Measurements from ENCODE around the gene MME. TPM values are rescaled to one million over a fixed set of nuclear protein-coding genes. Genes with fewer than 3 reads are reported as not detected.

The MME gene
- total RNA-seq, 1 donor from 2014 or later, result 54.3 TPM

DNA sequence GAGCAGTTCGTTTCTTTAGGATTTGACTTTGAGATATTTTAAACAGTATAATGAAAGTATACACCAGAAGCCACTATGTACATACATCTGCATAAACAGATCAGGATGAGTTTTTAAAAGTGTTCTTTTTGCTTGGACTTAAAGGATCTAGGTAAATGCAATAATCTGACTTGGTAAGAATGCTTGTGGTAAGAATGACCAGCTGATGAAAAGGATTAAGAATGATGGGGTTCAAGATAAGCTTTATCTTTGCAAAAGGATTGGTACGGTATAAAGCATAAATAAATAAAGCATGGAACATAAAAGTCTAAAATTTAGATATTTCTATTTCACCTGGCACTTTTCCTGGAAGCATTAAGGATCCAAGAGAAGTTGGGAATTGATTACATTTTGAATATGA is 9.8 kb upstream of the MME start:
- H3K4me2 ChIP-seq (ENCODE audit: low read length), result peak overlapping the region; percentile 74
- no peaks in the 10 kb centered on the region for H3K36me3 Mint-ChIP-seq (ENCODE audit: low read depth, unreplicated experiment)
- H3K79me2 ChIP-seq (ENCODE audit: insufficient read depth, low read length), result no peaks in the 10 kb centered on the region
- no peak overlapping the region for H3K4me3 Mint-ChIP-seq (ENCODE audit: unreplicated experiment)
- H3K9ac ChIP-seq (ENCODE audit: low read length), result peak overlapping the region; percentile 69
- peaks cover 49% of the 10 kb centered on the region for H3K4me1 Mint-ChIP-seq (ENCODE audit: low read depth, unreplicated experiment)
- H3K4me3 ChIP-seq (ENCODE audit: insufficient read depth, low read depth, low read length), result no peak overlapping the region
- no peak overlapping the region for H2AFZ ChIP-seq (ENCODE audit: low read depth, low read length)
- H4K20me1 ChIP-seq (ENCODE audit: insufficient read depth, low read length), result no peaks in the 10 kb centered on the region
- H3K9me3 Mint-ChIP-seq (ENCODE audit: unreplicated experiment), result peaks cover 1% of the 10 kb centered on the region
- H3K27ac ChIP-seq (ENCODE audit: low read depth, low read length), result peak overlapping the region; percentile 93
- peak overlapping the region; percentile 96 for H3K27ac Mint-ChIP-seq (ENCODE audit: unreplicated experiment)
- H3K27me3 Mint-ChIP-seq (ENCODE audit: low read depth, unreplicated experiment), result no peaks in the 10 kb centered on the region
- H3K4me1 ChIP-seq (ENCODE audit: insufficient read depth, low read length), result peaks cover 22% of the 10 kb centered on the region
- DNase-seq (ENCODE audit: low read depth) (peak; percentile 9), FAIRE-seq (no peak)
- H3K9me3 ChIP-seq (ENCODE audit: insufficient read depth, low read depth, low read length), result no peaks in the 10 kb centered on the region
- no peaks in the 10 kb centered on the region for H3K36me3 ChIP-seq (ENCODE audit: insufficient read depth, low read length)
- no peak for TF ChIP-seq EZH2 (IDR thresholded peaks at IDR 0.05; ENCODE audit: insufficient read depth, low read length)
- TF ChIP-seq, protein P1, sequence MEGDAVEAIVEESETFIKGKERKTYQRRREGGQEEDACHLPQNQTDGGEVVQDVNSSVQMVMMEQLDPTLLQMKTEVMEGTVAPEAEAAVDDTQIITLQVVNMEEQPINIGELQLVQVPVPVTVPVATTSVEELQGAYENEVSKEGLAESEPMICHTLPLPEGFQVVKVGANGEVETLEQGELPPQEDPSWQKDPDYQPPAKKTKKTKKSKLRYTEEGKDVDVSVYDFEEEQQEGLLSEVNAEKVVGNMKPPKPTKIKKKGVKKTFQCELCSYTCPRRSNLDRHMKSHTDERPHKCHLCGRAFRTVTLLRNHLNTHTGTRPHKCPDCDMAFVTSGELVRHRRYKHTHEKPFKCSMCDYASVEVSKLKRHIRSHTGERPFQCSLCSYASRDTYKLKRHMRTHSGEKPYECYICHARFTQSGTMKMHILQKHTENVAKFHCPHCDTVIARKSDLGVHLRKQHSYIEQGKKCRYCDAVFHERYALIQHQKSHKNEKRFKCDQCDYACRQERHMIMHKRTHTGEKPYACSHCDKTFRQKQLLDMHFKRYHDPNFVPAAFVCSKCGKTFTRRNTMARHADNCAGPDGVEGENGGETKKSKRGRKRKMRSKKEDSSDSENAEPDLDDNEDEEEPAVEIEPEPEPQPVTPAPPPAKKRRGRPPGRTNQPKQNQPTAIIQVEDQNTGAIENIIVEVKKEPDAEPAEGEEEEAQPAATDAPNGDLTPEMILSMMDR (IDR thresholded peaks at IDR 0.05; ENCODE audit: insufficient read depth, low read depth, low read length), result no peak
- H3K27me3 ChIP-seq (ENCODE audit: insufficient read depth, low read length), result no peaks in the 10 kb centered on the region

DNA sequence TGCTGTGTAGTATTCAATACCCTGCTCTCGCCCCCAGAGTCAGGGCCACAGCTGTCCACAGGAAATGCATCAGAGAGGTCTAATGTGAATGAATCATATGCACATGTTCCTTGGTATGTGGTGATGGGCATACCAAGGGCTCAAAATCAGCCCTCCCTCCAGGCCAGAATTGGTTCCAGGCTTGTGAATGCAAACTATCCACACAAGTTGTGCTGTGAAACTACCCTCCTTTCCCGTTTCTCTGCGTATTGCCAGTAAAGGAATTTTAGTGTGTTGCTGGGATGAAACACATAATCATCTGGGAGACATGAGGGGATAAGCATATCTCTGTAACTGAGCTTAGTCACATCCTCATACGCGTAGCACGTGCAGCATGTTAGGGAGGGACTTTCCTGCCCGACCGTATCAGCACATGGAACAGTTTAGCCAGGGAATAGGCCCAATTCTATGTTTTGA is 9.2 kb upstream of the MME start:
- Histone ChIP-seq H3K9me3 (ENCODE audit: insufficient read depth, low read depth, low read length) (no peaks in the 10 kb centered on the region), H4K20me1 (ENCODE audit: insufficient read depth, low read length) (no peaks in the 10 kb centered on the region), H3K9ac (ENCODE audit: low read length) (peak overlapping the region; percentile 69), H3K36me3 (ENCODE audit: insufficient read depth, low read length) (no peaks in the 10 kb centered on the region), H3K4me2 (ENCODE audit: low read length) (peak overlapping the region; percentile 74), H3K4me3 (ENCODE audit: insufficient read depth, low read depth, low read length) (no peak overlapping the region), H2AFZ (ENCODE audit: low read depth, low read length) (peak overlapping the region; percentile 72), H3K4me1 (ENCODE audit: insufficient read depth, low read length) (peaks cover 17% of the 10 kb centered on the region), H3K27me3 (ENCODE audit: insufficient read depth, low read length) (no peaks in the 10 kb centered on the region), H3K79me2 (ENCODE audit: insufficient read depth, low read length) (no peaks in the 10 kb centered on the region), H3K27ac (ENCODE audit: low read depth, low read length) (peak overlapping the region; percentile 93)
- peak; percentile 95 for FAIRE-seq
- no peak for TF ChIP-seq EZH2 (IDR thresholded peaks at IDR 0.05; ENCODE audit: insufficient read depth, low read length)
- TF ChIP-seq, protein P1 (IDR thresholded peaks at IDR 0.05; ENCODE audit: insufficient read depth, low read depth, low read length), result no peak
- H3K4me3 Mint-ChIP-seq (ENCODE audit: unreplicated experiment), result no peak overlapping the region
- peaks cover 1% of the 10 kb centered on the region for H3K9me3 Mint-ChIP-seq (ENCODE audit: unreplicated experiment)
- H3K27ac Mint-ChIP-seq (ENCODE audit: unreplicated experiment), result peak overlapping the region; percentile 96
- H3K27me3 Mint-ChIP-seq (ENCODE audit: low read depth, unreplicated experiment), result no peaks in the 10 kb centered on the region
- peaks cover 44% of the 10 kb centered on the region for H3K4me1 Mint-ChIP-seq (ENCODE audit: low read depth, unreplicated experiment)
- H3K36me3 Mint-ChIP-seq (ENCODE audit: low read depth, unreplicated experiment), result no peaks in the 10 kb centered on the region
- DNase-seq (ENCODE audit: low read depth), result peak; percentile 94

DNA sequence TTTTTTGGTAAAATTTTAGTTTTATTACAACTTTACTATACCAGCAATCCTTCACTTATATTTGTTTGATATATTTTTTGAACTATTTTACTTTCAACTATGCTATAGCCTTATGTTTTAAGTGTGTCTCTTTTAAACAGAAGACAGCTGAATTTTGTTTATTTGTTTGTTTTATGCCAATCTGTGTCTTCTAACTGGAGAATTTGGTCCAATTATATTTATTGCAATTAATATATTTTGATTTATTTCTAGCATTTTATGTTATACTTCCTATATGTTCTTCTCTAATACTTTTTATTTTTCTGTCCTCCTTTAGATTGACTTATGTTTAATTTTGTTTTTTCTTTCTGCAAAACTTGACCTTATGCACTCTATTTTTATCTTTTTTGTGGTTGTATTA is 4.9 kb upstream of the MME start:
- Mint-ChIP-seq H3K4me3 (ENCODE audit: unreplicated experiment) (no peak overlapping the region), H3K27ac (ENCODE audit: unreplicated experiment) (no peak overlapping the region), H3K27me3 (ENCODE audit: low read depth, unreplicated experiment) (peaks cover 3% of the 10 kb centered on the region), H3K4me1 (ENCODE audit: low read depth, unreplicated experiment) (peaks cover 18% of the 10 kb centered on the region), H3K9me3 (ENCODE audit: unreplicated experiment) (peaks cover 1% of the 10 kb centered on the region), H3K36me3 (ENCODE audit: low read depth, unreplicated experiment) (no peaks in the 10 kb centered on the region)
- H3K27ac ChIP-seq (ENCODE audit: low read depth, low read length), result no peak overlapping the region
- no peaks in the 10 kb centered on the region for H3K79me2 ChIP-seq (ENCODE audit: insufficient read depth, low read length)
- H3K4me3 ChIP-seq (ENCODE audit: insufficient read depth, low read depth, low read length), result no peak overlapping the region
- no peak overlapping the region for H3K9ac ChIP-seq (ENCODE audit: low read length)
- no peak for FAIRE-seq
- H3K9me3 ChIP-seq (ENCODE audit: insufficient read depth, low read depth, low read length), result no peaks in the 10 kb centered on the region
- H3K27me3 ChIP-seq (ENCODE audit: insufficient read depth, low read length), result no peaks in the 10 kb centered on the region
- TF ChIP-seq, protein P1 (IDR thresholded peaks at IDR 0.05; ENCODE audit: insufficient read depth, low read depth, low read length), result no peak
- no peak for TF ChIP-seq EZH2 (IDR thresholded peaks at IDR 0.05; ENCODE audit: insufficient read depth, low read length)
- DNase-seq (ENCODE audit: low read depth), result no peak
- H3K4me2 ChIP-seq (ENCODE audit: low read length), result no peak overlapping the region
- no peaks in the 10 kb centered on the region for H3K36me3 ChIP-seq (ENCODE audit: insufficient read depth, low read length)
- no peak overlapping the region for H2AFZ ChIP-seq (ENCODE audit: low read depth, low read length)
- H3K4me1 ChIP-seq (ENCODE audit: insufficient read depth, low read length), result peaks cover 15% of the 10 kb centered on the region
- H4K20me1 ChIP-seq (ENCODE audit: insufficient read depth, low read length), result no peaks in the 10 kb centered on the region

Data from astrocyte (in vitro differentiated cells and primary cell).